GM10847 (cell line): Measurements from ENCODE around the gene FAM222A.

Experiments used
- POLR2A ChIP-seq: IDR thresholded peaks from 2 replicates; pipeline ENCODE4 v1.6.1; 2011; ENCODE audit not compliant: insufficient read length; ENCODE audit errors: extremely low read depth

The FAM222A gene

GRCh38 chr12:109685574-109686447, 27.8 kb upstream of the FAM222A start:
- no peak for TF ChIP-seq POLR2A

DNA sequence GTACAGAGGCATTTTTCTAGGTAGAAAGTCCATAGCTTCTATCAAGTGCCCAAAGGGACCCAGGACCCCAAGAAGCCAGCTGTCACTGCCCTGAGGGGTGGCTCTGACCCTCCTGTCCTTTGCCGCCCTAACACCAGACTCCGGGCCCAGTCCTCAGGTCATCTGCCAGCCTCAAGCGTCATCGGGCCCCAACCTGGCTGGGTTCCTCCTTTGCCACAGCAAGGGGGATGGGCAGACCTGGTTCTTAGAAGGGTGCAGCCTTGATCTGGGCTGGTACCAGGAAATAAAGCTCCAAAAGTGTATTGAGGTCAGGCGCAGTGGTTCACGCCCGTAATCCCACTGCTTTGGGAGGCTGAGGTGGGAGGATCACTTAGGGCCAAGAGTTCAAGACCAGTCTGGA, 27.1 kb upstream of the FAM222A start:
- TF ChIP-seq POLR2A = no peak

DNA sequence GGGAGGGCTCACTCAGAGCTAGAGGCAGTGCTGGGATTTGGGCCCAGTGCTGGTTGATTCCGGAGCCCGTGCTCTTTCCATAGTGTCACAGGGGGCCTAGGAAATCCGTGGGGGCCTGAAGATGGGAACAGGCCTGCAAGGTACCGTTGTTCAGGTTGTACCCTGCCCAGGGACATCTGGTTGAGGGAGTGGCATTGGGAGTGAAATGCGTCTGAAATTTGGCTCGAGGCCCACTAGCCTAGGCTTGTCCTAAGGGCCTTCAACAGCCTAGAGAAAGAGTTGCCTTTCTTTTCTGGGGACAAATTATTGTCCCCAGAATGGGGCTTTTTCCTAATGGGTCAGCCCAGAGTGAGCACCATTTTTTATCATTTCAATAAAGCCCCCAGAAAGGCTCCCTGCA, 26.4 kb upstream of the FAM222A start:
- TF ChIP-seq POLR2A = no peak

- TF ChIP-seq POLR2A = no peak
These were observed 24.2 kb upstream of the FAM222A start for GRCh38 chr12:109689426-109689825.

- no peak for TF ChIP-seq POLR2A
These were observed 20.5 kb upstream of the FAM222A start for GRCh38 chr12:109693160-109693559.

DNA sequence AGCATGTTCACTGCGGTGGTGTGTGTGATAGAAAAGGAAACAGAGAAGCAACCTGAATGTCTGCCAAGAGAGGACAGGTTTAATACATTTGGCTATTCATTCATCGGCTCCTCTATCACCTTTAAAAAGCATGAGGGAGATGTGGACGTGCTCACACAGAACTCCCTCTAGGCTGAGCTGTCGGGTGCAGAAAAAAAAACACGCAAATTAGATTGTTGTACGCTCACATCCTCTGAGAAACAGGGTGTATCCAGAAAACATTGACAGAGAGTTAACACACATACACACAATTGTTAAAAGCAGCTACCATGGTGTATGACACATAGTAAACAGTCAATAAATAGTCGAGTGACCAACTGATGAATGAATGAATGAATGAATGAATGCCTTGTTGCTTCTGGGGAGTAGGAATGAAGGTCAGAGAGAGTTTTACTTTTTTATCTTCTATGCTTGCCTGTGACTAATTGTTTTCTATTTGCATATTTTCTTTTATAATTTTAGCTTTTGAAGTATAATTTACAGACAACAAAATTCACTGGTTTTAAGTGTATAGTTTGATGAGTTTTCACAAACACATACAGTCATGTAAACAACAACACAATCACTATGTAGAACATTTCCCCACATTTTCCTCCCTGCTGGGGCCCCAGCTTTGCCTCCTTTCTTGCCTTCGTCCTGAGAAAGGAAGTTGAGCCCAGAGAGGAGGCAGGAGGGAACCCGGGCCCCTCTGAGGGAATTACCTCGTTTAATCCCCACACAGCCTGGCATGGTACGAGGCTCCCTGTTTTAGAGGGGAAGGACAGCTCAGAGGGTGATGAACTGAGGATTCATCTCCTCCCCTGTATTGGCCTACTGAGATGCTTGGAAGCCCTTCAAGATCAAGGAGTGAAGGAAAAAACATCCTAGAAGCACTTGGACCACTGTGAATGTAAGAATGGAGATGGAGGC, 19.7 kb upstream of the FAM222A start:
- no peak for TF ChIP-seq POLR2A

DNA sequence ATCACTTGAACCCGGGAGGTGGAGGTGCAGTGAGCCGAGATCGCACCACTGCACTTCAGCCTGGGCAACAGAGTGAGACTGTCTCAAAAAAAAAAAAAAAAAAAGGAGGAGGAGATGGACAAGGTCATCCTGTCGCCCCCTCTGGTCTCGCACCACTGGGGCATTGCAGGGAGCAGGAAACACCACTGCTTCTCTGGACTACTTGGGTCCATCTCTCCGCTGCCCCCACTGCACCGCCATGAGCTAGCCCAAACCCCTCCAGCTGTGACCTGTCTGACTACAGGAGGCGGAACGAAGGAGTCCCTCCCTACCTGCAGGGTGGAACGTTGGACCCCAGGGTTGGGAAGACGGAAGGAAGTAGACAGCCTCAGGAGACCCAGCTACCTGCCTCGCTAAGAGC, 18.2 kb upstream of the FAM222A start:
- TF ChIP-seq POLR2A = no peak

GRCh38 chr12:109695961-109696461, 17.6 kb upstream of the FAM222A start:
- TF ChIP-seq POLR2A = no peak

GRCh38 chr12:109696485-109697269, 16.9 kb upstream of the FAM222A start:
- no peak for TF ChIP-seq POLR2A

DNA sequence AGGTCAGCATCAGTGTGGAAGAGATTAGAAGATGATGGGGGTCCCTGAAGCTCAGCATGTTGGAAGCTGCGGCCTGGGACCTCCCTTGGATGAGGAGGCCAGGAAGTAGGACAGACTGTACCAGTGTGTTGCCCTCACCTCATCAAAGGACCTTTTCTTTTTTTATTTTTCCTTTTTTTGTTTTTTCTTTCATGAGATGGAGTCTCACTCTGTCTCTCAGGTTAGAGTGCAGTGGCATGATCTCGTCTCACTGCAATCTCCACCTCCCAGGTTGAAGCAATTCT, 16.4 kb upstream of the FAM222A start:
- TF ChIP-seq POLR2A = no peak

GRCh38 chr12:109697877-109698468, 15.7 kb upstream of the FAM222A start:
- no peak for TF ChIP-seq POLR2A

DNA sequence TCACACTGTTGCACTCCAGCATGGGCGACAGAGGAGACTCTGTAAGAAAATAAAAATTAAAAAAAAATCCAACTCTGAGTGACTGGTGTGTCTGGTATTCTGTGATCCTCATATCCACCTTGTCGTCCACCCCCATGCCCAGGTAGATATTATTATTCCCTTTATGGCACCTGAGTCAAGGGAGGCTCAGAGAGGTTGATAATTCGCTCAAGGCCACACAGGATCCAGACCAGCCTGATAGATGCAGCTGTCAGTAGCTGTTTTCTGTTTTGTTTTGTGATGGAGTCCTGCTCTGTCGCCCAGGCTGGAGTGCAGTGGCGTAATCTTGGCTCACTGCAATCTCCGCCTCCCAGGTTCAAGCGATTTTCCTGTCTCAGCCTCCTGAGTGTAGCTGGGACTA, 14.8 kb upstream of the FAM222A start:
- TF ChIP-seq POLR2A = no peak

DNA sequence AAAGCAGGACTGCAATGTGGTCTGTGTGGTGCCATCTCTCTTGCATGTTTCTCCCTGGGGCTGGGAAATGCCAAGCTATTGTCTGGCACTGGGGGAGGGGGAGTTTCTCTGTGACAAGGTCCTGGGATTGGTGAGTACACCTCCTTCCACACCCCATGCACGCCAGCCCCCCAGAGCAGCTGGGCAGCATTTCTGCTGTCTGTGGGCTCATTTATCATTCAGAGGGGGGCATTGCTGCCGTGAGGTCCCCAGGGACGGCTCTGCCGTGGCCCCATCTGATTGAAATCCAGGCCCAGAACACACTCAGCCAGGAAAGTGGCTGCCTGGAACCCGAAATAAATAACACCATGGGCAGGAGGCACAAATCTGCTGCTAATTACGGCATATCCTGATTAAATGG, 12.6 kb upstream of the FAM222A start:
- no peak for TF ChIP-seq POLR2A

DNA sequence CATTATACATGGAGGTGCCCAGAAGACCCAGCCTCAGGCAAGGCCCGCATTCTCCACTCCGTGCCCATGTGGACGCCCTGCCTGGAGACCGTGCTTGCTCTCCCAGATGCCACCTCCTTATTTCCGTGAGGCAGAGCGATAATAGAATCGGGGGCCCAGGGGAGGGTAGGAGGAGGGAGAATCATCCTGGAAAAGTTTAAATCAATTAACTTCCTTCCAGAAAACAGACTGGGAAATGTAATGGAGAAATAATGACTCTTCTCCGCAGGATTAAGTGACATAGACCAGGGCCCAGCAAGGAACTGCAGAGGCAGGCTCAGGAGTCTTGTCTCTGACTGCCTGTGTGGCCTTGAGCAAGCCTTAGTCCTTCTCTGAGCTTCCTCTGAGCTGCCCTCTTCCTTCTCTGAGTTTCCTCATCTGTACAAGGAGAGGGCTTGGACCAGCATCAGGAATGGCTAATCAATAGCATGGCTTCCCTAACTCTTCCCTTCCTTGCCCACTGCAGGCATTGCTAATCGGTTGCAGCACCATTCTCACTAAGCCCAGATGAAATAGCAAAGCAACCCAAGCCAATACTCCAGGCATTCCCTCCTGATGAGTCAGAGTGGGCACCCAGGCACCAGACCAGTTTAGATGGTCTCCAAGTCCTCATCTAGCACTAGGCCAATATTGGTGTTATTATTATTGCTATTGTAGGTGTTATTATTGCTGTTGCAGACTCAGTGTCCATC, 11.3 kb upstream of the FAM222A start:
- no peak for TF ChIP-seq POLR2A
